NCI-H1417 treated with DMSO at 0.1 percent for 48 hours (cell line): ENCODE data around the gene TUBA4A.
"Not testable (repeated sequence)": the region's sequence is repeated elsewhere in the genome, so short reads cannot be mapped to it uniquely, and the experiment has no call there.

Experiments used
- DNase-seq: peaks from one replicate; lab custom pipeline; 2025; lab: John Stamatoyannopoulos, UW

TUBA4A gene

DNA sequence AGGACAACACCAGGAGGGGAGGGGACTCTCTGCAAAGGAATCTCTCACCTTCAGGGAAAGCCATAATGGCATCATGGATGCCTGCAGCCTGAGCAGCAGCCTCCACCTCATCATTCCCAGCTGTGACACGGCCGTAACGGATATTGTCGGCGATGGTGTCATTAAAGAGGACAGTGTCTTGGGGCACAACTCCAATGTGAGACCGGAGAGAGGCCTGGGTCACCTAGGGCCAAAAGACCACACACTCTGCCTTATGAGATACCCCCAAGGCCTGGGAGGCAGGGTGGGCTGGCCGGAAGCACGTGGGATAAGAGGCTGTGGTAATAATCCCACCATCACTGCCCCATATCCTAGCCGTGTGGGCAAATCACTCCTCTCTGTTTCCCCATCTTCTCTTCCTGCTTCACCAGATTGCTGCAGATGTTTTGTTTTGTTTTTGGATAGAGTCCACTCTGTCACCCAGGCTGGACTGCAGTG is 42.8 kb downstream of the TUBA4A start:
- no peak for DNase-seq

- DNase-seq: no peak
Observed at GRCh38 chr2:219210196-219210885, 43.4 kb downstream of the TUBA4A start.

- no peak for DNase-seq
Observed at GRCh38 chr2:219209236-219210195, 44.2 kb downstream of the TUBA4A start.

- DNase-seq: no peak
Observed at GRCh38 chr2:219207884-219208740, 45.6 kb downstream of the TUBA4A start.

GRCh38 chr2:219207134-219207883 is 46.4 kb downstream of the TUBA4A start:
- DNase-seq: no peak

DNA sequence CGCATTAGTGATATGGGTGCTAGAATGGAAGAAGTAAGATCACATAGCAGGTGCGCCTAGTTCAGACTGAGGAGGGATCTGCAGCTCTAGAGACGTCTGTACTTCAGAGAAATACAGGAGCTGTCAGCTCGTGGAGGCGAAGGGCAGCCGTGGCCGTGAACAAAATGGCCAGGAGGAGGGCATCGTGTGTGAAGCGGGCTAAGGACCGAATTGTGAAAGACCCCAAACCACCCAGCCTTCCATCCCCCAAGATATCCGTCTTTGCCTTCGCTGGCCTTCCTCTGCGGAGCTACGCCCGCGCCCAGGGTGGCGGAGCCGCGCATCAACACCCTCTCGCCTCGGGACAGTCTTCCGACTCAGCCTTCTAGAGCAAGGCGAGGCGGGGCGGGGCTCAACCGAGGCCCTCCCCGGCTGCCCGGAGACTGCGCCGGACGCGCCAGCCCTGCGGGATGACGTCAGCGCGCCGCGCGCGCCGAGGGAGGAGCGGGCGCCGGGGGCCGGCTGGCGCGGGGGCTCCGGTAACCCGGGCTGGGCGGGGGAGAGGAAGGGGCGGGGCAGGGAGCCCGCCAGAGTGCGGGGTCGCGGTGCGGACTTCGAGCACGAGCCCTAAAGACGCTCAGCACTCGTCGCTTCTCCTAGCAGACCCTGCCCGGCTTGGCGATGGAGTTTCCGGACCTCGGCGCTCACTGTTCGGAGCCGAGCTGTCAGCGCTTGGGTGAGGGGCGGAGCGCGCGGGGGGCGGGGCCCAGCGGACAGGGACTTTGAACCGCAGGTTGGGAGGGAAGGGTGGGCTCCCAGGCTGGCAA is 47.2 kb downstream of the TUBA4A start, which contains the start of gene ZFAND2B:
Gene ZFAND2B (plus strand): TSS at position 455 of the 806 bp plus-strand sequence. CDS start 206 bp downstream, at position 661.
- DNase-seq: peak; percentile 59

GRCh38 chr2:219205981-219206327 is 47.8 kb downstream of the TUBA4A start:
- DNase-seq: no peak

GRCh38 chr2:219205165-219205538 is 48.6 kb downstream of the TUBA4A start:
- DNase-seq: no peak

- no peak for DNase-seq
Observed at GRCh38 chr2:219204425-219205164, 49.1 kb downstream of the TUBA4A start.

DNA sequence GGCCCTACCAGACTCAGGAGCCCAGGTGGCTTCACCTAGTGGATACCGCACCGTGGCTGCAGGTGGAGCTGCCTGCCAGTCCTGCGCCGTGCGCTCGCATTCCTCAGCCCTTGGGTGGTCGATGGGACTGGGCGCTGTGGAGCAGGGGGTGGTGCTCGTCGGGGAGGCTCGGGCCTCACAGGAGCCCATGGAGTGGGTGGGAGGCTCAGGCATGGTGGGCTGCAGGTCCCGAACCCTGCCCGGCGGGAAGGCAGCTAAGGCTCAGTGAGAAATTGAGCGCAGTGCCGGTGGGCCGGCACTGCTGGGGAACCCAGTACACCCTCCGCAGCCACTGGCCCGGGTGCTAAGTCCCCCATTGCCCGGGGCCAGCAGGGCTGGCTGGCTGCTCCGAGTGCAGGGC is 52.4 kb downstream of the TUBA4A start:
- DNase-seq: not testable (repeated sequence)

GRCh38 chr2:219200502-219201326 is 53.0 kb downstream of the TUBA4A start:
- not testable (repeated sequence) for DNase-seq
